NCI-H1048 (cell line): ENCODE measurements around the gene UBA6.
A peak's percentile ranks its signal among the peaks of the same experiment; 100 is the strongest.
"Not testable (repeated sequence)": the region's sequence is repeated elsewhere in the genome, so short reads cannot be mapped to it uniquely, and the experiment has no call there.

Experiments
- DNase-seq: peaks from one replicate; lab custom pipeline; 2025; lab: John Stamatoyannopoulos, UW

Gene UBA6

GRCh38 chr4:67700738-67701516 is at the start of gene UBA6:
Gene UBA6, minus strand, starts transcription at chr4:67701155. Its CDS starts 36 bp downstream, at chr4:67701119.
- peak; percentile 93 for DNase-seq

- DNase-seq, result no peak
These were observed 49.7 kb upstream of the UBA6 start for GRCh38 chr4:67750691-67751090.

GRCh38 chr4:67749286-67749685 is 48.3 kb upstream of the UBA6 start:
- no peak for DNase-seq

GRCh38 chr4:67746797-67747495 is 46.0 kb upstream of the UBA6 start:
- no peak for DNase-seq

GRCh38 chr4:67744561-67745283 is 43.8 kb upstream of the UBA6 start:
- no peak for DNase-seq

- no peak for DNase-seq
These were observed 42.2 kb upstream of the UBA6 start for GRCh38 chr4:67743194-67743593.

GRCh38 chr4:67736262-67736661 is 35.3 kb upstream of the UBA6 start:
- DNase-seq, result no peak

- no peak for DNase-seq
These were observed 34.4 kb upstream of the UBA6 start for GRCh38 chr4:67735325-67735724.

GRCh38 chr4:67730511-67730910 is 29.6 kb upstream of the UBA6 start:
- not testable (repeated sequence) for DNase-seq

GRCh38 chr4:67727124-67727850 is 26.3 kb upstream of the UBA6 start:
- DNase-seq, result no peak

GRCh38 chr4:67725981-67726380 is 25.0 kb upstream of the UBA6 start:
- no peak for DNase-seq

GRCh38 chr4:67725132-67725531 is 24.2 kb upstream of the UBA6 start:
- no peak for DNase-seq

- DNase-seq, result no peak
These were observed 23.0 kb upstream of the UBA6 start for GRCh38 chr4:67723949-67724348.

- DNase-seq, result no peak
These were observed 22.4 kb upstream of the UBA6 start for GRCh38 chr4:67723341-67723740.

GRCh38 chr4:67721770-67722597 is 21.0 kb upstream of the UBA6 start:
- DNase-seq, result no peak

- DNase-seq, result no peak
These were observed 20.4 kb upstream of the UBA6 start for GRCh38 chr4:67721315-67721769.

- no peak for DNase-seq
These were observed 19.1 kb upstream of the UBA6 start for GRCh38 chr4:67719953-67720617.

- DNase-seq, result no peak
These were observed 17.9 kb upstream of the UBA6 start for GRCh38 chr4:67718848-67719247.

GRCh38 chr4:67717586-67717985 is 16.6 kb upstream of the UBA6 start:
- DNase-seq, result no peak

GRCh38 chr4:67714955-67715354 is 14.0 kb upstream of the UBA6 start:
- DNase-seq, result no peak

GRCh38 chr4:67714248-67714583 is 13.3 kb upstream of the UBA6 start:
- DNase-seq, result no peak
